Measurements from ENCODE around the gene ENKUR. TPM values are rescaled to one million over a fixed set of nuclear protein-coding genes. Genes with fewer than 3 reads are reported as not detected.

Gene ENKUR
- total and polyA plus RNA-seq, 3 donors from 2014 or later = 2.2 to 6.2 (median 2.5) TPM

DNA sequence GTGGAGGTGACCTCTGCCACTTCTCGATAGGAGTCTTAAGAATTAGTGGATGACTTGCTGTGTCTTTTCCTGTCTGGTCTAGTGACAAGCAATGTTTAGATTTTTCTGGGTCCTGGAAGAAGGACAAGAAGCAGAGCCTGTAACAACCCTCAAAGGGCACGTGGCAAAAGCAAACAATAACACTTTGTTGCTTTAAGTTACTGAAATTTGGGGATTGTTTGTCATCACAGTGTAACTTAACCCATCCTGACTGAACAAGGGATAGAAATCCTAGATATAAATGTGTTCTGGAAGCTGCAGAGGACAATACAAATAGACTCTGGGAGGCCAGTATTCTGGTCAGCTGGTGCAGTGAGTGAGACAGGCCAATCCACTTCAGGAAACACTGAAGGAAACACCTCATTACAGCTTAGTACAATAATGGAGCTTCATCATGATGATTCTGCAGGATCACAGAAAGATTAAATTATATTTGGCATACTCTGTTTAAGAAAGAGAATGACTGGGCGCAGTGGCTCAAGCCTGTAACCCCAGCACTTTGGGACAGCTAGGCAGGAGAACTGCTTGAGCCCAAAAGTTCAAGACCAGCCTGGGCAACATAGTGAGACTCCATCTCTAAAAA is 23.3 kb downstream of the ENKUR start:
- Histone ChIP-seq H3K27ac (no peak overlapping the region), H3K36me3 (ENCODE audit: low read depth, missing control alignments) (no peaks in the 10 kb centered on the region), H3K4me1 (no peaks in the 10 kb centered on the region), H3K4me3 (no peak overlapping the region), H3K9me3 (no peaks in the 10 kb centered on the region), H3K27me3 (no peaks in the 10 kb centered on the region)
- intact Hi-C loops (cut with DNase I; ENCODE audit: low total_unique reads) = no loop called here
- WGBS, 2 donors = 62 to 80% methylated on average over 3 of the region's 3 CpGs
- DNase-seq = no peak
- TF ChIP-seq POLR2A (IDR thresholded peaks at IDR 0.05) = no peak

DNA sequence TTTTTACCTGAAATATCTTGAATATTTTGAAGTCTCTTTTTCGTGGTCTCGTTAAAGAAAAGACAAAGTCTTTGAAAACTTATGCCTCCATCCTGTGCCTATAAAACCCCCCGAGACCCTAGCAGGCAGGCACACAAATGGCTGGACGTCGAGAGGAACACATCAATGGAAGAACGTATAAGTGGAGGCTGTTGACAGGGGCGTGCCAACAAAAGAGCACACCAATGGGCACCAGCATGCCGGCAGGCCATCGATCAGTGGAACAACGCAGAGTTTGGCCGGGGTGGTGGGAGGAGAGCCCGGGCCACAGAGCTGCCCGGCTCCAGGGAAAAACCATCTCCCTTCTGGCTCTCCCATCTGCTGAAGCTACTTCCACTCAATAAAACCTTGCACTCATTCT is 24.7 kb downstream of the ENKUR start:
- intact Hi-C loops (cut with DNase I; ENCODE audit: low total_unique reads) = no loop called here
- Histone ChIP-seq H3K4me3 (no peak overlapping the region), H3K36me3 (ENCODE audit: low read depth, missing control alignments) (no peaks in the 10 kb centered on the region), H3K27me3 (no peaks in the 10 kb centered on the region), H3K27ac (no peak overlapping the region), H3K4me1 (no peaks in the 10 kb centered on the region), H3K9me3 (no peaks in the 10 kb centered on the region)
- WGBS, 2 donors = 86 to 92% methylated on average over 13 of the region's 13 CpGs
- DNase-seq = no peak
- no peak for TF ChIP-seq POLR2A (IDR thresholded peaks at IDR 0.05)
- TF ChIP-seq, protein P1, sequence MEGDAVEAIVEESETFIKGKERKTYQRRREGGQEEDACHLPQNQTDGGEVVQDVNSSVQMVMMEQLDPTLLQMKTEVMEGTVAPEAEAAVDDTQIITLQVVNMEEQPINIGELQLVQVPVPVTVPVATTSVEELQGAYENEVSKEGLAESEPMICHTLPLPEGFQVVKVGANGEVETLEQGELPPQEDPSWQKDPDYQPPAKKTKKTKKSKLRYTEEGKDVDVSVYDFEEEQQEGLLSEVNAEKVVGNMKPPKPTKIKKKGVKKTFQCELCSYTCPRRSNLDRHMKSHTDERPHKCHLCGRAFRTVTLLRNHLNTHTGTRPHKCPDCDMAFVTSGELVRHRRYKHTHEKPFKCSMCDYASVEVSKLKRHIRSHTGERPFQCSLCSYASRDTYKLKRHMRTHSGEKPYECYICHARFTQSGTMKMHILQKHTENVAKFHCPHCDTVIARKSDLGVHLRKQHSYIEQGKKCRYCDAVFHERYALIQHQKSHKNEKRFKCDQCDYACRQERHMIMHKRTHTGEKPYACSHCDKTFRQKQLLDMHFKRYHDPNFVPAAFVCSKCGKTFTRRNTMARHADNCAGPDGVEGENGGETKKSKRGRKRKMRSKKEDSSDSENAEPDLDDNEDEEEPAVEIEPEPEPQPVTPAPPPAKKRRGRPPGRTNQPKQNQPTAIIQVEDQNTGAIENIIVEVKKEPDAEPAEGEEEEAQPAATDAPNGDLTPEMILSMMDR (IDR thresholded peaks at IDR 0.05) = no peak

DNA sequence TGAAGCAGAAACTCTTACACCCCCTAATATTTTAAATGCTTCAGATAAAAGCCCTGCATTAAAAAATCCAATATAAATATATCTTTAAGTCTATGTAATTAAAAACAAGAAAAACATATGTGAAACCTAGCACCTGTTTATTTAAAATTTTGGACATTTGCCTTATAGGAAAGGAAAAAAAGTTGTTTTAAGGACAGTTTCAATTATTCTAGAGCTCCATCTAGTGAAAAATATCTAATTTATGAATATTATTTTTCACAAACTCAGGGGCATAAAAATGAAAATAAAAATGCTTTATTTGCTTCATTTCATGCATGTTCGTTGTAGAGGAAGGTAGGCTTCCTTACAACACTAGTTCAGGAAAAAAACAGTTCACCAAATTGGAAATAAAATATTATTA is 26.1 kb downstream of the ENKUR start:
- WGBS, 2 donors = 33 to 36% methylated on average over 1 of the region's 1 CpG
- intact Hi-C loops (cut with DNase I; ENCODE audit: low total_unique reads) = no loop called here
- DNase-seq = no peak

DNA sequence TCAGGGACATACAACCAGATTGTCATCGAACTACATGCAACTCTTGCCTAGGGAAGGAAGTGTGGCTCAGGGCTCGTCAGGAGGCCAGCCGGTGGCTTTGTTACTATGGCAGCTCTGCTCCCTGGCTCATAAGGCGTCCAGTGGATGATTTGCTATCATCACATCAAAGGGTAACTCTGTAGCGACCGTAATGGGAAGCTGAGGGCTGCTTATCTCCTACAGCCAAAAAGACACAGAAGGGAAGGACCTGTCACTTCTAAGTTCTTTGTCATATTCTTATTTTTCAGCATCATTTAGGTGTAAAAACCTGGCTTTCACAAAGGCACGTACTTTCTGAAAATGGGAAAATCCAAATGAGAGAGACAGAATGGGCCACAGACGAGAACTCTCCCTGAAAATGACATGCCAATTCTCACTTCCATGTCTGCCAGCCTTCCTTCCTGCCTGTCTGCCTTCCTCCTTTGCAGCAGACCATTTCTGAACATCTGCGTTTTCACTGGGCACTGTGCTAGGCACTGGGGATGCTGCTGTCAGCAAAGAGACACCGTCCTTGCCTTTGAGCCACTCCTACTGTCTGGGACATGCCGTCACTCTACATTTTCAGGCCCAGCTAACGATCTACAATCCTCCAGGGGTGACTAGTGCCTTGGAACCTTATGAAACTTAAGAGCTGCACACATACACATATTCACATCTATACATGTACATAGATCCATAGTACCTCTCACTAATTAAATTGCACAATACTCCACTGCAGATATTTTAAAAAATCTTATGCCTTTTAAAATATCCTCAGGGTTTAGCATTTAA is 26.9 kb downstream of the ENKUR start:
- H3K9me3 ChIP-seq = no peaks in the 10 kb centered on the region
- no peak overlapping the region for H3K27ac ChIP-seq
- 63 to 67% methylated on average over 12 of the region's 12 CpGs for WGBS, 2 donors
- DNase-seq = no peak
- intact Hi-C loops (cut with DNase I; ENCODE audit: low total_unique reads) = no loop called here
- no peak for TF ChIP-seq POLR2A (IDR thresholded peaks at IDR 0.05)
- TF ChIP-seq, protein P1 (IDR thresholded peaks at IDR 0.05) = no peak
- H3K36me3 ChIP-seq (ENCODE audit: low read depth, missing control alignments) = no peaks in the 10 kb centered on the region
- H3K4me3 ChIP-seq = no peak overlapping the region
- H3K4me1 ChIP-seq = no peaks in the 10 kb centered on the region
- H3K27me3 ChIP-seq = no peaks in the 10 kb centered on the region

More for the DNA sequence above, 26.1 kb downstream of the ENKUR start:
- H3K9me3 ChIP-seq = no peaks in the 10 kb centered on the region
- H3K27ac ChIP-seq = no peak overlapping the region
- no peaks in the 10 kb centered on the region for H3K36me3 ChIP-seq (ENCODE audit: low read depth, missing control alignments)
- H3K4me1 ChIP-seq = no peaks in the 10 kb centered on the region
- TF ChIP-seq, protein P1 (IDR thresholded peaks at IDR 0.05) = no peak
- TF ChIP-seq POLR2A (IDR thresholded peaks at IDR 0.05) = no peak
- no peaks in the 10 kb centered on the region for H3K27me3 ChIP-seq
- H3K4me3 ChIP-seq = no peak overlapping the region

DNA sequence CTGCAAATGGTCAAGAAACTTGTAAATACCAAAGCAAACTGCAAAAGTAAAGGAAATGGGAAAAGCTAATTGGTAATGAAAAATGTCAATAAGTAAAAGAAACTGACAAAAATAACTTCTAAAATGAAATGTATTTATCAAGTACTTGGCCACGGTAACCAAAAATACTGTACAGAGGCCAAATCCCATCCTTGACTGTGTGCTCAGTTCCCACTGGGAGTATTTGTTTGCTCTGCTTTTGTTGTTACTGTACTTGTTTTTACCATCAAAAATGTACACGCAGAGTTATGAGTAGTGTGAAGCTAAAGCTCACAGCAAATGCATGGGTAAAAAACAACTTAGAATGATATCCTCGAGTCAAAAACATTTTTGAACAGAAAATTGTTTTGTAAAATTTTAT is 31.1 kb downstream of the ENKUR start:
- TF ChIP-seq, protein P1 (IDR thresholded peaks at IDR 0.05) = no peak
- no peak for TF ChIP-seq POLR2A (IDR thresholded peaks at IDR 0.05)
- no peaks in the 10 kb centered on the region for H3K9me3 ChIP-seq
- 38 to 51% methylated on average over 3 of the region's 3 CpGs for WGBS, 2 donors
- H3K27me3 ChIP-seq = no peaks in the 10 kb centered on the region
- DNase-seq = no peak
- no peak overlapping the region for H3K27ac ChIP-seq
- intact Hi-C loops (cut with DNase I; ENCODE audit: low total_unique reads) = no loop called here
- H3K4me3 ChIP-seq = no peak overlapping the region
- H3K36me3 ChIP-seq (ENCODE audit: low read depth, missing control alignments) = no peaks in the 10 kb centered on the region
- H3K4me1 ChIP-seq = no peaks in the 10 kb centered on the region
